A673 (cell line): ENCODE data around the gene TAB3.

Source experiments
- CTCF ChIP-seq: fragments of 300-800, 200-600 bp; sonication (generic); conservative IDR thresholded peaks from 2 replicates; pipeline ENCODE4 v1.5.1; 2017; ENCODE audit warnings: low read depth, mild to moderate bottlenecking, antibody characterized with exemption, low read length, moderate library complexity, mixed read lengths
- EZH2 ChIP-seq: fragments of 200-600 bp; sonication (generic); IDR thresholded peaks from 2 replicates; pipeline ENCODE4 v1.6.1; 2017; ENCODE audit warnings: borderline replicate concordance, low read depth, mild to moderate bottlenecking, mixed read lengths, antibody characterized with exemption, low read length; ENCODE audit not compliant: poor library complexity, severe bottlenecking

DNA sequence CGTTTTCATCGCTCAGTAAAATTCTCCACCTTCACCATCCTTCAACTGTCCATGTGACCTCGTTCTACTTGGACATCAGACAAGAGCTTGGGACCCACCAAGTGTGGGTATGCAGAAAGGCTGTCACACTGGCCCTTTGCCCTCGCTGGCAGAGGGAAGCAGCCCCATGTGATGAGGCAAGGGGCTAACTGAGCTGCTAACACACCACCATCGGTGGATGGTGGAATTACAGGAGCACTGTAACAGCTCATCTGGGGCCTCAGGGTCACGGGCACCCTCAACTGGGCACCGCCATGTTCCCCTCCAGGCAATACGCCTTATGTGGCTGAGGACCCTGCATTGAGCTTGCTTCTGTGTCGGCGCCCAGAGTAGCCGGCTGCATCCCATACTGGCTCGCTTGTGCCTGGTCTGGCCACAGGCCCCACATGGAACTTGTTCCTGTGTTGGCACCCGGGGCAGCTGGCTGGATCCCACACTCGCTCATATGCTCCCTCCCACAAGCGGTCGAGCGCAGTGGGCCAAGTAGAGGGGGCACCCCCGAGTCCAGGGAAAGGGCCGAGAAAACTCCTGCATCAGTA lies 109.5 kb downstream of the TAB3 start:
- no peak for TF ChIP-seq CTCF
- no peak for TF ChIP-seq EZH2
